ENCODE data around the gene JAK1.

GRCh38 chr1:64838486-64838885 is 127.9 kb downstream of the JAK1 start:
- TF ChIP-seq CTCF (IDR thresholded peaks at IDR 0.05; ENCODE audit: insufficient read depth, low read depth, low read length) (no peak), EZH2 (IDR thresholded peaks at IDR 0.05; ENCODE audit: insufficient read depth, low read length) (no peak)
